Activated naive CD8-positive, alpha-beta T cell treated with anti-CD3 and anti-CD28 coated beads for 36 hours (primary cell): ENCODE data around the gene AGBL4. TPM values are rescaled to one million over a fixed set of nuclear protein-coding genes. Genes with fewer than 3 reads are reported as not detected.

ENCODE experiments used
- DNase-seq: peaks from one replicate; pipeline ENCODE4 v3.0.0; 2021
- H3K27ac Mint-ChIP-seq: one replicate; pipeline ENCODE4 v1.8.0; 2022; ENCODE audit warnings: mild to moderate bottlenecking, moderate library complexity, mixed read lengths
- H3K27me3 Mint-ChIP-seq: one replicate; pipeline ENCODE4 v1.8.0; 2022; ENCODE audit warnings: mild to moderate bottlenecking, mixed read lengths
- H3K36me3 Mint-ChIP-seq: one replicate; pipeline ENCODE4 v1.8.0; 2021; ENCODE audit warnings: mild to moderate bottlenecking, mixed read lengths
- H3K4me1 Mint-ChIP-seq: one replicate; pipeline ENCODE4 v1.8.0; 2021; ENCODE audit warnings: mixed read lengths
- H3K4me3 Mint-ChIP-seq: one replicate; pipeline ENCODE4 v1.8.0; 2022; ENCODE audit warnings: mild to moderate bottlenecking, moderate library complexity, mixed read lengths
- H3K9me3 Mint-ChIP-seq: one replicate; pipeline ENCODE4 v1.8.0; 2022; ENCODE audit warnings: mixed read lengths
- total RNA-seq, 2 experiments: library from RNA; stranded (reverse); gene quantifications; one replicate each; pipeline ENCODE4 v1.2.3, GENCODE V29; 2021

The AGBL4 gene
- total RNA-seq, 2 experiments from 2014 or later: 0.14 TPM; not detected in 1

DNA sequence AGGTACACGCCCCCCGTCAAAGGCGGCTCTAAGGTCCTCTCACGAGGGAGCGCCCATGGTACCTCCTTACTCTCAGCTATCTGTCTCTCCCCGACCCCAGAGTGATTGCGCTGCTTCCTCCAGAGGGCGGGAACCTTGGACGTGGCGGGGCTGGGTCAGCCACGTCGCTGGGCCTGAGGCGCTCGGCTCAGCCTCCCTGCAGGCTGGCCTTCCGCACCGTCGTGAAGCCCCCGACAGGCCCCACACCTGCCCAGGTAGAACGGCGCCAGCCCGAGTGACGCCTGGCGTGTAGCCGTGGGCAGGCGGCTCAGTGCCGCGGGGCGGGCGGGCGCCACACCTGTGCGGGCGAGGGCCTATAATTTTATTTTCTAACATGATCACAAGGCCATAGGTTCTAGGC is 1124.9 kb downstream of the AGBL4 start:
- peaks cover 4% of the 10 kb centered on the region for H3K27me3 Mint-ChIP-seq
- H3K9me3 Mint-ChIP-seq: no peaks in the 10 kb centered on the region
- no peak overlapping the region for H3K4me3 Mint-ChIP-seq
- DNase-seq: no peak
- H3K27ac Mint-ChIP-seq: no peak overlapping the region
- no peaks in the 10 kb centered on the region for H3K36me3 Mint-ChIP-seq
- H3K4me1 Mint-ChIP-seq: no peaks in the 10 kb centered on the region

DNA sequence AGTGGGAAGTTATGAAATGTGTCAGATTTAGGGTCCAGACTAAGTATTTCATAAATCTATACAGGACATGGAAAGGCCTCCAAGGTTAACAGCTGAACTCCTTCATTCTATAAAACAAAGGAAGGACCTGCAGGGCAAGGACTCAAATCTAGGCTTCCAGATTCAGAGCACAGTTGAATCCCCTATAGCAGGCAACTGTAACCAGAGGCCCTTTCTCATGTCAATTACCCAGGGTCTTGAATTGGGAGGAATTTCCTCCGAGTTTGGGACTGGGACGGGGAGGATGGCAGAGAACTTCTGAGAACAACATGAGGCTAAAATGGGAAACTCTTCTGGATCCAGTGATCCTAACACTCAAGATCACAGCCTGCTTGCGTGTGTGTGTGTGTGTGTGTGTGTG is 1134.1 kb downstream of the AGBL4 start:
- H3K36me3 Mint-ChIP-seq: no peaks in the 10 kb centered on the region

DNA sequence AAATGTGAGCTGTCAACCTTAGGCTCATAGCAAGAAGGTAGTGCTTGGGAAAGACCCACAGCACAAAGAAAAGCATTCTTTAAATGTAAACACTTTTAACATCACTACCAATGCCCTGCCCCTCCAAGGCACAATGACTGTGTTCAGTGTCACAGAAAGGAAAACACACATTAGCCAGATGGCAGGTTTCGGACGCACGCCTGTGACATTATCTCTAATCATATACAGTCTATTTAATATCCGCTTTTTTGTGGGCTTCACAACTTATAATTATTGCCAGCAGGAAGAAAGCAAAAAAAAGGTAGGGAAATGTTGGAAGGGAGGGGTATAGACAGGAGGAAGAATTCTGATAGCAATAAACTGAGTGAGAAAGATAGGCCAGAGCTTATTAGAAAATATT is 1134.7 kb downstream of the AGBL4 start:
- H3K4me1 Mint-ChIP-seq: no peaks in the 10 kb centered on the region
- H3K4me3 Mint-ChIP-seq: no peak overlapping the region
- H3K27ac Mint-ChIP-seq: no peak overlapping the region

More for the DNA sequence above, 1134.1 kb downstream of the AGBL4 start:
- no peak overlapping the region for H3K27ac Mint-ChIP-seq
- H3K27me3 Mint-ChIP-seq: no peaks in the 10 kb centered on the region
- no peaks in the 10 kb centered on the region for H3K4me1 Mint-ChIP-seq
- DNase-seq: no peak
- no peak overlapping the region for H3K4me3 Mint-ChIP-seq
- peaks cover 5% of the 10 kb centered on the region for H3K9me3 Mint-ChIP-seq

DNA sequence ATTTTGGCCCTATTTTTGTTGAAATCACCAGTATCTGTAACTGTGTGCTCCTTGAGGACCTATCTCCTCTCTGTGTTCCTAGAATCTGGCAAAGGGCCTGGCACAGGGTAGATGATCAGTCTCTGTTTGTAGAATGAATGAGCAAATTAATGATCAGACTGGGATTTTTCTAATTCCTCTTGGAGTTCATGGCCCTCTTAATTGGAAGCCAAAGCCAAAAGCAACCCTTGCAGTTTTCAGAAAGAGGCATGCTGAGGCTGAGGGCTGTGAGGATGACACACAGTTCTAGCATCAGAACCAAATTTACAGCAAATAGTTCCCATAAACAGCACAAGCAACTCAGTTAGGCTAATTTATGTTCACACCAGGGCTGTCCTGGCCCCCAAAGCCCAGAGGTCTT is 1136.0 kb downstream of the AGBL4 start:
- H3K9me3 Mint-ChIP-seq: peaks cover under 1% of the 10 kb centered on the region
- no peak overlapping the region for H3K27ac Mint-ChIP-seq
- no peak for DNase-seq
- H3K4me3 Mint-ChIP-seq: no peak overlapping the region
- H3K4me1 Mint-ChIP-seq: no peaks in the 10 kb centered on the region
- peaks cover 7% of the 10 kb centered on the region for H3K27me3 Mint-ChIP-seq
- H3K36me3 Mint-ChIP-seq: no peaks in the 10 kb centered on the region

More for the DNA sequence above, 1134.7 kb downstream of the AGBL4 start:
- H3K27me3 Mint-ChIP-seq: no peaks in the 10 kb centered on the region
- no peak for DNase-seq
- H3K9me3 Mint-ChIP-seq: peaks cover 5% of the 10 kb centered on the region
- no peaks in the 10 kb centered on the region for H3K36me3 Mint-ChIP-seq

DNA sequence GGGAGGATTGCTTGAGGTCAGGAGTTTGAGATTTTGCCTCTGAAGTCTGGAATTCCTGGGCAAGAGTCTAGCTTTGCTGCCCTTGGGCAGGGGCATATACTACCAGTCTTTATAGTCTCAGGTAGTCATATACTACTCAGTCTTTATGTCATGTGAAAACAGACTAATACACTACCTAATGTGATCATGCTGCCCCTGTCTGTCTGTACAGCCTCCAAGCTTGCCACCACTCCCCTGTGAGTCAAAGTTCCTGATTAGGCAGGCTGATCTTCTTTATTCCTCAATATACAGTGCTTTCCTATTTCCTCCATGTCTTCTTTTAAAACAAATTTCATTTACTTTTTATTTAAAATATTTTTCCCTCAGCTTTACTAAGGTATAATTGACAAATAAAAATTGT is 1141.7 kb downstream of the AGBL4 start:
- H3K27me3 Mint-ChIP-seq: peaks cover 19% of the 10 kb centered on the region
- no peak for DNase-seq
- no peaks in the 10 kb centered on the region for H3K36me3 Mint-ChIP-seq
- no peaks in the 10 kb centered on the region for H3K9me3 Mint-ChIP-seq
- no peak overlapping the region for H3K27ac Mint-ChIP-seq
- no peak overlapping the region for H3K4me3 Mint-ChIP-seq
- no peaks in the 10 kb centered on the region for H3K4me1 Mint-ChIP-seq

DNA sequence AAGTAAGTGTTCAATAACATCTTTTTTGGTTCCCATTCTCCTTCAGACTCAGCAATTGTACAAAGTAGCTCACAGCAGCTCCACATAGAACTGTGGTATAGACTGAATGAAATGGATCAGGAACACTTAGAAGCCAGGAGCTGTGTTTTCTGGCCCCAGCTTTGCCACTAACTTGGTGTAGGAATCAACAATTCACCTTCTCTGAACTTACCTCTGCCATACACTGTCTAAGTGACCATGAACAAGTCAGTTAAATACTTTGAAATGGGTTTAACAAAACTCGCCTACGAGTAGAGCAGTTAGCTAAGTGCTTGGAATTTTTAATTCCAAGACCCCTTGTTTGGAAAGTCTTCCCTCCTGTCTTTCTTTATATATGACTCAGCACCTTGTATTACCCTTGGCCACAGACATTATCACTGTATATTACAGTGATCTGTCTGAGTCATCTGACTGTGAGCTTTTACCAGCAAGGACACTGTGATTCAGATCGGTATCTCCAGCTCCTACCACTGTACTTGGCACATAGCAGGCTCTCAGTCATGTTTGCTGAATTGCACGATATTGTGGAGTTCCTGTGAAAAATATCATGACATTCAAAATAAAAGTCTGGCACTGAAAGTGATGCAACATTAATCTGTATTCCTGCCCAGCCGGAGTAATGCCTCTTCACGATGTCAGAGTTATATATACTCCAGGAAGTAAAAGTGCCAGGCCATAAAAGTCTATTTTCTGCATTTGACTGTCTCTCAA is 1145.4 kb downstream of the AGBL4 start:
- Mint-ChIP-seq H3K9me3 (no peaks in the 10 kb centered on the region), H3K27me3 (peaks cover 19% of the 10 kb centered on the region), H3K27ac (no peak overlapping the region), H3K4me1 (no peaks in the 10 kb centered on the region), H3K4me3 (no peak overlapping the region), H3K36me3 (no peaks in the 10 kb centered on the region)
- no peak for DNase-seq

DNA sequence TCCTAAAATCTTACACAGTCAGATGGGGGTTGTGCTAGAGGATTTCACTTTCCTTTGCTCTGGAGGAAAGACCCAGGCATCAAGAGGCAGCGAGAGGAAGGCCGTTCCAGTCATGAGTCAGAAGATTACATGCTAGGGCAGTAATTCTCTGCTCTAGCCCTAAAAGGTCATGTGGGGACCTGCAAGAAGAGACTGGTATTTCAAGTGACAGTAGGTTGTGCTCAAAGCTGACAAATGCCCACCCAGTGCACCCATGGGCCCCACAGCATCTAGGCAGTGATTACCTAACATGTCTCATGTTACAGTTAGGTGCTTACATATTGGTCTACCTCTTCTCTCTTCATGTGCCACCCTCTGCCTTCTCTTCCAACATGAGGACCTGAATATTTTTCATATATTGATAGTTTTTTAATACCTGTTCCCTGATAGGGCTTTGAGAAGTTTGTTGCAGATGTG is 1147.4 kb downstream of the AGBL4 start:
- H3K27me3 Mint-ChIP-seq: peaks cover 21% of the 10 kb centered on the region
- no peak overlapping the region for H3K4me3 Mint-ChIP-seq
- H3K9me3 Mint-ChIP-seq: no peaks in the 10 kb centered on the region
- H3K4me1 Mint-ChIP-seq: no peaks in the 10 kb centered on the region
- H3K36me3 Mint-ChIP-seq: no peaks in the 10 kb centered on the region
- DNase-seq: no peak
- H3K27ac Mint-ChIP-seq: no peak overlapping the region

DNA sequence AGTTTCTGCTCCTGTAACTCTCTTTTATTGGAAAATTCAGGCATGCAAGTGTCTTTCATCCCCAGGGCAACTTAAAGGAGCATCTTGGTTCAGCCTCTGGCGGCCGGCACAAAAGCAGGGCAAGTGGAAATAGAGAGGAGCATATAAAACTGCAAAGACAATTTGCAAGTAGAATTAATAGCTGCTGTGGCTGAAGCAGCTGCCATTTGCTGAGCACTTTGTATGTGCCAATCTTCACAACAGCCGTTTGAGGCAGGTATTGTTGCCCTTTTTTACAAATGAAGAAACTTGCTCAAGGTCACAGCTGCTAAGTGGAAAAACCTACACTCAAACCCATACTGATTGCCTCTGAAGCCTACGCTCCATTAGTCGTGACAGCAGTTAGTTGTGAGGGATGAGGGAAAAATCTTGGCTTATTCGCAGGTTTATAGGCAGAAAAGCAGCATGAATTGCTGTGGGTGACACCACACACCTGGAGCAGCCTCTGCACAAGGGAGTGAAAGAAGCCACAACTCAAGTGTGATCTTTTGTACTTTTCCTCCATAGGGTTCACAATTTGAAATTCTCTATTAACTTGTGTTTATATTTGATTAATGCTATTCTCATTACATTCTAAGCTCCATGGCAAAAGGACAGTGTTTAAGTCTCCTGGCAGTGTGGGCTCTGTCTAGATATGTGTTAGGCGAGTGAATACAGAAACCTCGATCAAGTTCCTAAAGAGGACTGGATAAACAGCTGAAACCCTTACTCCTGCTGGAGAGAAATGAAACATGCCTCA is 1148.0 kb downstream of the AGBL4 start:
- Mint-ChIP-seq H3K9me3 (no peaks in the 10 kb centered on the region), H3K4me3 (no peak overlapping the region), H3K27ac (no peak overlapping the region), H3K4me1 (no peaks in the 10 kb centered on the region), H3K36me3 (no peaks in the 10 kb centered on the region), H3K27me3 (peaks cover 23% of the 10 kb centered on the region)
- DNase-seq: no peak

DNA sequence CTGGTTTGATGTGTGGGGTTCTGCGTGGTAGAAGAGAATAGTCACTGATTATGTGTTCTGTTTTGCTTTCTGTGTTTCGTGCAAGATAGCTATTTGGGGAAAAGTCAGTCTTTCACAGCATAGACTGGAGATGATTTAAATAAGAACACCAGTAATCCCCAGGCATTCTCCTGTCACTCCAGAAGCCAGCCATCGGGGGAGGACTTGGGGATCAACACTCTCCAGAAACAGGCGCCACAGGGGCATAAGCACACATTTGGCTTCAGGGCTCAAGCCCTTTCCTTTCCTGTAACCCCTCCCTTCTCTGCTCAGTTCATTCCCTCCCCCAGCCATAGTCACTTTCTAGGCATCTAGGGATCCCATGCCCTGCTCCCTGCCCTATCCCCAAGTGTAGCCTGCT is 1149.8 kb downstream of the AGBL4 start:
- Mint-ChIP-seq H3K27ac (no peak overlapping the region), H3K9me3 (no peaks in the 10 kb centered on the region), H3K36me3 (no peaks in the 10 kb centered on the region), H3K4me1 (no peaks in the 10 kb centered on the region), H3K27me3 (peaks cover 22% of the 10 kb centered on the region), H3K4me3 (no peak overlapping the region)
- no peak for DNase-seq

DNA sequence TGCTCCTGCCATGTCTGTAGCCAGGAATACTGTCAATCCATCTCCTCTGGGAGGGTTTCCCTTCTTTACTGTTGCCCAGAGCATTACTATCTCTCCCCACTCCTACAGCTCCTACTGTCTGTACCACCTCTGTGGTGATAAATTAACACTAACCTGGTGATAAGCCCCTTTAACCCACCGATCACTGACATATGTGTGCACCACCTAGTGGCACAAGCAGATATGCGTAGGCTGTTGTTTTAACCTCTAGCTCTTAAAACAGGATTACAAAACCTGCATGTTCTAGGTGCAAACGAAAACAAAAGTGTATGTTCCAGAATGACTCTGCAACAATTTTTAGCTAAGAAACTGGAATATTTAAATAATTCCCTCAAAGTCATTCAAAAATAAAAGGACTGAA is 1153.2 kb downstream of the AGBL4 start:
- H3K27ac Mint-ChIP-seq: no peak overlapping the region
- no peak for DNase-seq
- no peaks in the 10 kb centered on the region for H3K36me3 Mint-ChIP-seq
- peaks cover 17% of the 10 kb centered on the region for H3K27me3 Mint-ChIP-seq
- no peaks in the 10 kb centered on the region for H3K4me1 Mint-ChIP-seq
- H3K4me3 Mint-ChIP-seq: no peak overlapping the region
- no peaks in the 10 kb centered on the region for H3K9me3 Mint-ChIP-seq

DNA sequence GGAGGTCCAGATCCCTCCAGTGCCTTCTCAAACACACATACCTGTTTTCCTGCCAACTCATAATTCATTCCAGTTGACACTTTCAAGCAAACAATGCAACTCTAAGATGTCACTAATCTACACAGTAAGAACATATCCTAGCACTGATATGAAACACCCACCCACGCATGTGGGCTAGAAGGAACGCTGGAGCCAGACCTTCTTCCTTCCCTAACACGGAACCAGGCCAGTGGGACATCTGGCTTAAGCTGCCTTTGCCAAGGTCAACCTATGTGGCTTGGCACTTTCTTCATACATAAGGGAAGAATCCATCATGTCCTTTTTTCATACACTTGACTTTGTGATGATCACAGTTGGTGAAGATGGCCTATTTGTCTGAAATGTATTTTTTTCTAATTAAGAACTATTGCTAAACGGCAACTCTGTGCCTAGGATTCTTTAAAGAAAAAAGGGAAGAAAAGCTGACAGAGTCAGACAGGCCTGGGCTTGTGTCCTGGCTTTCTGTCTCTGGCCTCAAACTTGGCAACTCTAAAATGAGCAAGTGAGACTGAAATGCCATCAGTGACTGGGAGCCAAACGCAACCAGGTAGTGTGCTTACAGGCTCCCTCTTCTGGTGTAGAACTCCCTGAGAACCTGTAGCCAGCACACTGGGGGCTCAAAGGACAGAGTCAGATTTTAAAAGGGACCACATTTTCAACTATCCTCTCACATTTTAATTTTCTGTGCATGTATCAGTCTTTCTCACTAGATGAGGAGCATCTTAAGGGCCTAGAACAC is 1154.4 kb downstream of the AGBL4 start:
- Mint-ChIP-seq H3K4me3 (no peak overlapping the region), H3K27ac (no peak overlapping the region), H3K27me3 (peaks cover 14% of the 10 kb centered on the region), H3K36me3 (no peaks in the 10 kb centered on the region), H3K4me1 (no peaks in the 10 kb centered on the region), H3K9me3 (no peaks in the 10 kb centered on the region)
- DNase-seq: no peak

DNA sequence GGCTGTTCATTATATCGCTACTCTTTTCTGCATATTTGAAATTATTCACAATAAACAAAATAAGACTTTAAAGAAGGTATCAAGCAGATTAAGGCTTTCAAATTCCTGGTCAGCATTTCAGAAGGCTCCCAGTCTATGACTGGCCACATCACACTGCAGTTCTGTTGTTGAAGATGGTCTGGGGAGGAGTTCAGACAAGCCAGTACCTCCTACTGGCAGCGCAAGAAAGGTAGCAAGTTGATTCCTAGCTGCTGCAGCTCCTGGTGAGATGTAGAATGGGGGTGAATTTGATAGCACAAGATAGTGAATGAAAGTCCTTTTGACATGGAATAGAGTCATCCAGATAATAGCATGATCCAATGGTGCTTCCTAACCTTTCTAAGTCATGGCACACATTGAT is 1158.8 kb downstream of the AGBL4 start:
- no peak for DNase-seq
- Mint-ChIP-seq H3K9me3 (peaks cover 17% of the 10 kb centered on the region), H3K36me3 (no peaks in the 10 kb centered on the region), H3K4me1 (no peaks in the 10 kb centered on the region), H3K27me3 (peaks cover 18% of the 10 kb centered on the region), H3K27ac (no peak overlapping the region), H3K4me3 (no peak overlapping the region)

DNA sequence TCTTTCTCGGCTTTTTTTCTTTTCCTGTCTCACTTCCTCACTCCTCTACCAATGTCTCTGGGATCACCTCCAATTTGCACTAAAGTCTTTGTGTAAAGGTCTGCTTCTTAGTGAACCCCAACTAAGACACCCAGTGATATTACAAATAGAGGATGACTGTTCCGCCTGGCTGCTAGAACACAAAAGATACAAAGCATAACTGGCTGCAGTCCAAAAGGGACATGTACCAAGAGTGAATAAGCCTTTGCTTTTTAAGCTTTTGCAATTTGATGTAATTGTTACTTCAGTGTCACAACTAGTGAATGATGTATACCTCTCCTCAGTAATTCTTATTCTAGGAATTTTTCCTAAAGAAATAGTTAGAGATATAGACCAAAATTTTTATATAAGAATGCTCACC is 1164.3 kb downstream of the AGBL4 start:
- peaks cover 17% of the 10 kb centered on the region for H3K9me3 Mint-ChIP-seq
- DNase-seq: no peak
- no peak overlapping the region for H3K4me3 Mint-ChIP-seq
- peaks cover 29% of the 10 kb centered on the region for H3K27me3 Mint-ChIP-seq
- H3K36me3 Mint-ChIP-seq: no peaks in the 10 kb centered on the region
- no peak overlapping the region for H3K27ac Mint-ChIP-seq
- no peaks in the 10 kb centered on the region for H3K4me1 Mint-ChIP-seq

DNA sequence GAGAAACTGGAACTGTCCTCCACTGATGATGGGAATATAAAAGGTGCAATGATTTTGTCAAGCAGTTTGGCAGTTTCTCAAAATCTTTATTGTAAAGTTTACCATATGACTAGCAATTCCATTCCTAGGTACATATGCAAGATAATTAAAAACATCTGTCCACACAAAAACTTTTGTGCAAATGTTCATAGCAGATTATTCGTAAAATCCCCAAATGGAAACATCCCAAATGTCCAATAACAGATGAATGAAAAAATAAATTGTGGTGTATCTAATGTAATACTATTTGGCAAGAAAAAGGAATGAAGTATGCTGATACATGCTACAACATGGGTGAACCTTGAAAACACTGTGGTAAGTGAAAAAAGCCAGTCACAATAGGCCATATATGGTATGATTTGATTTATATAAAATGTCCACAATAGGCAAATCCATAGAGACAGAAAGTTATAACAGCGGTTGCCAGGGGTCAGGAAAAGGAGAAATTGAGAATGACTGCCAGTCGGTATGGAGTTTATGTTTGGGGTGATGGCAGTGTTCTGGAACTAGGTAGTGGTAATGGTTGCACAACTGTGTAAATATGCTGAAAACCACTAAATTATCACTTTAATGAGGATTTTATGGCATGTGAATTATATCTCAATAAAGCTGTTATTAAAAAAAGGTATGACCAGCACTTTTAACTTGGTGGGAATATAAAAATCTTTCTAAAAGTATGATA is 1165.4 kb downstream of the AGBL4 start:
- peaks cover 23% of the 10 kb centered on the region for H3K27me3 Mint-ChIP-seq
- no peak overlapping the region for H3K4me3 Mint-ChIP-seq
- no peak for DNase-seq
- no peaks in the 10 kb centered on the region for H3K4me1 Mint-ChIP-seq
- H3K36me3 Mint-ChIP-seq: no peaks in the 10 kb centered on the region
- H3K27ac Mint-ChIP-seq: no peak overlapping the region
- peaks cover 17% of the 10 kb centered on the region for H3K9me3 Mint-ChIP-seq

DNA sequence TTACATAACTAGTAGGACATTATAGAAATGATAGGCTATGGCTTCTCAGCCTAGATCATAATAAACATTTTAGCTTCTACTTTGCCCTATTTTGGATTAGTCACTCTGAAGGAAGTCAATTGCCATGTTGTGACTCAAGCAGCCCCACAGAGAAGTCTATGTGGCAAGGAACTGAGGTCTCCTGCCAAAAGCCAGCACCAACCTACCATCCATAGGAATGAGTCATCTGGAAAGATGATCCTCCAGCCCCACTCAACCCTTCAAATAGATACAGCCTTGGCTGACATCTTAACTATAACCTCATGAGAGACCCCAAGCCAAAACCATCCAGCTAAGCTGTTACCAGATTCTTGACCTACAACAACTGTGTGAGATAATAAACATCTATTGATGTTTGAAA is 1170.7 kb downstream of the AGBL4 start:
- H3K27me3 Mint-ChIP-seq: peaks cover 8% of the 10 kb centered on the region
- H3K4me3 Mint-ChIP-seq: no peak overlapping the region
- H3K27ac Mint-ChIP-seq: no peak overlapping the region
- H3K9me3 Mint-ChIP-seq: no peaks in the 10 kb centered on the region
- no peak for DNase-seq
- no peaks in the 10 kb centered on the region for H3K4me1 Mint-ChIP-seq
- H3K36me3 Mint-ChIP-seq: no peaks in the 10 kb centered on the region
